HG02759 (cell line): ENCODE results near the gene CD300LG.
"Not testable (repeated sequence)": the region's sequence is repeated elsewhere in the genome, so short reads cannot be mapped to it uniquely, and the experiment has no call there.

Experiments
- ATAC-seq: cut with Tn5 transposase; IDR thresholded peaks from one replicate; pipeline ENCODE4 v1.9.1; 2021; ENCODE audit warnings: mild to moderate bottlenecking, moderate library complexity; ENCODE audit not compliant: unreplicated experiment

Gene CD300LG

GRCh38 chr17:43852571-43852970, 5.6 kb downstream of the CD300LG start:
- no peak for ATAC-seq

GRCh38 chr17:43853546-43853945, 6.6 kb downstream of the CD300LG start:
- ATAC-seq = no peak

- no peak for ATAC-seq
These were observed 7.5 kb downstream of the CD300LG start for GRCh38 chr17:43854498-43854897.

- ATAC-seq = no peak
These were observed 8.1 kb downstream of the CD300LG start for GRCh38 chr17:43855061-43855460.

- ATAC-seq = no peak
These were observed 9.2 kb downstream of the CD300LG start for GRCh38 chr17:43856141-43856540.

- no peak for ATAC-seq
These were observed 10.2 kb downstream of the CD300LG start for GRCh38 chr17:43857141-43857540.

GRCh38 chr17:43857957-43858600, 11.1 kb downstream of the CD300LG start:
- ATAC-seq = no peak

GRCh38 chr17:43860077-43860725, 13.2 kb downstream of the CD300LG start:
- ATAC-seq = no peak

GRCh38 chr17:43860927-43861622, 14.1 kb downstream of the CD300LG start:
- no peak for ATAC-seq

- no peak for ATAC-seq
These were observed 15.0 kb downstream of the CD300LG start for GRCh38 chr17:43861960-43862359.

GRCh38 chr17:43864161-43864984, 17.4 kb downstream of the CD300LG start:
- ATAC-seq = no peak

- ATAC-seq = no peak
These were observed 21.4 kb downstream of the CD300LG start for GRCh38 chr17:43868226-43868994.

- not testable (repeated sequence) for ATAC-seq
These were observed 22.1 kb downstream of the CD300LG start for GRCh38 chr17:43869031-43869430.

- no peak for ATAC-seq
These were observed 25.1 kb downstream of the CD300LG start for GRCh38 chr17:43871946-43872690.

GRCh38 chr17:43873091-43873490, 26.1 kb downstream of the CD300LG start:
- ATAC-seq = no peak

GRCh38 chr17:43873815-43874214, 26.8 kb downstream of the CD300LG start:
- ATAC-seq = no peak

GRCh38 chr17:43874293-43874692, 27.3 kb downstream of the CD300LG start:
- ATAC-seq = no peak

- no peak for ATAC-seq
These were observed 28.6 kb downstream of the CD300LG start for GRCh38 chr17:43875476-43876147.

- ATAC-seq = no peak
These were observed 30.1 kb downstream of the CD300LG start for GRCh38 chr17:43877031-43877430.
